ENCODE data around the gene MYH14.

MYH14 gene

DNA sequence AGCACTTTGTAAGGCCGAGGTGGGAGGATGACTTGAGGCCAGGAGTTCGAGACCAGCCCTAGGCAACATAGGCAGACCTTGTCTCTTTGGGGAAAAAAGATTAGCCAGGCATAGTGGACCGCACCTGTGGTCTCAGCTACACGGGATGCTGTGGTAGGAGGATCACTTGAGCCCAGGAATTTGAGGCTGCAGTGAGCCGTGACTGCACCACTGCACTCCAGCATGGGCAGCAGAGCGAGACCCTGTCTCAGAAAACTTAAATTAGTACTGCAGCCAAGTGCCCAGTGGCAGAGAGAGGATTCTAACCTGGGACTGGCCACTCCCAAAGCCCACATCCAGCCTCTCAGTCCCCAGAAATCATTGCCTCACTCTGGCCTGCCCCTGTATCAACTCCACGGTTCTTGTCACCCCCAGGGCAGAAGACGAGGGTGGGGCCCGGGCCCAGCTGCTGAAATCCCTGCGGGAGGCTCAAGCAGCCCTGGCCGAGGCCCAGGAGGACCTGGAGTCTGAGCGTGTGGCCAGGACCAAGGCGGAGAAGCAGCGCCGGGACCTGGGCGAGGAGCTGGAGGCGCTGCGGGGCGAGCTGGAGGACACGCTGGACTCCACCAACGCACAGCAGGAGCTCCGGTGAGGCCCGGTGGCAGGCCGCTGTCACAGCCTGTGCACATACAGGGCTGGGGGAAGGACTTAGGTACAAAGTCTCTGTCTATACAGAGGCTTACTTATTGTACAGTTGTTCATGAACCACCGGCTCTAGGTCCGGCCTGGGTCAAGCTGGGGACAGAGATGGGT, 72.4 kb downstream of the MYH14 start:
- DNase-seq (ENCODE audit: low read depth) = no peak
- H3K4me3 ChIP-seq (ENCODE audit: low read length) = no peak overlapping the region
- TF ChIP-seq, protein P1, sequence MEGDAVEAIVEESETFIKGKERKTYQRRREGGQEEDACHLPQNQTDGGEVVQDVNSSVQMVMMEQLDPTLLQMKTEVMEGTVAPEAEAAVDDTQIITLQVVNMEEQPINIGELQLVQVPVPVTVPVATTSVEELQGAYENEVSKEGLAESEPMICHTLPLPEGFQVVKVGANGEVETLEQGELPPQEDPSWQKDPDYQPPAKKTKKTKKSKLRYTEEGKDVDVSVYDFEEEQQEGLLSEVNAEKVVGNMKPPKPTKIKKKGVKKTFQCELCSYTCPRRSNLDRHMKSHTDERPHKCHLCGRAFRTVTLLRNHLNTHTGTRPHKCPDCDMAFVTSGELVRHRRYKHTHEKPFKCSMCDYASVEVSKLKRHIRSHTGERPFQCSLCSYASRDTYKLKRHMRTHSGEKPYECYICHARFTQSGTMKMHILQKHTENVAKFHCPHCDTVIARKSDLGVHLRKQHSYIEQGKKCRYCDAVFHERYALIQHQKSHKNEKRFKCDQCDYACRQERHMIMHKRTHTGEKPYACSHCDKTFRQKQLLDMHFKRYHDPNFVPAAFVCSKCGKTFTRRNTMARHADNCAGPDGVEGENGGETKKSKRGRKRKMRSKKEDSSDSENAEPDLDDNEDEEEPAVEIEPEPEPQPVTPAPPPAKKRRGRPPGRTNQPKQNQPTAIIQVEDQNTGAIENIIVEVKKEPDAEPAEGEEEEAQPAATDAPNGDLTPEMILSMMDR (IDR thresholded peaks at IDR 0.05; ENCODE audit: insufficient read depth, low read depth, low read length, missing control alignments) = no peak

DNA sequence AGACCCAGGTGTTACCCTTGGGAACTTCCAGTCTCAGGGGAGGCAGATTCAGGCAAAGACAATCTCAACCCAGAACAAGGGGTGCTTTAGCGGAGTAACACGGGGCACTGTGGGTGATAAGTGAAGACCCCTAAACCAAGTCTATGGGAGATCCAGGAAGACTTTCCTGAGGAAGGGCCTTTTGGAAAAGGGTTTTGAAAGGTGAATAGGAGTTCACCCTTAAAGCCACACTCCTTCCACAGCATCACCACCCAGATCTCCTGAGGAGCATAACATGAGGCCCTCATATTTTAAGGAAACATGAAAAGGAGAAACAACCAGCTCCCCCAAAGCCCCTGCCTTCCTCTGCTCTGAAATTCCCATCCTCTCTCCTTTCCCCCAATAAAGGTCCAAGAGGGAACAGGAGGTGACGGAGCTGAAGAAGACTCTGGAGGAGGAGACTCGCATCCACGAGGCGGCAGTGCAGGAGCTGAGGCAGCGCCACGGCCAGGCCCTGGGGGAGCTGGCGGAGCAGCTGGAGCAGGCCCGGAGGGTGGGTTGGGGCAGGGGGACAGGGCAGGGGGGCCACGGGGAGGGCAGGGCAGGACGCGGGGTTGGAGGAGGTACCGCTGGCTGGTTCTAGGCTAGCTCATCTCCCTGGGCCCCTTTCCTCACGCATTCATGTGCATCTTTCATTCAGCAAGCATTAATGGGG, 73.1 kb downstream of the MYH14 start:
- DNase-seq (ENCODE audit: low read depth) = no peak
- TF ChIP-seq, protein P1 (IDR thresholded peaks at IDR 0.05; ENCODE audit: insufficient read depth, low read depth, low read length, missing control alignments) = no peak
- no peak overlapping the region for H3K4me3 ChIP-seq (ENCODE audit: low read length)

DNA sequence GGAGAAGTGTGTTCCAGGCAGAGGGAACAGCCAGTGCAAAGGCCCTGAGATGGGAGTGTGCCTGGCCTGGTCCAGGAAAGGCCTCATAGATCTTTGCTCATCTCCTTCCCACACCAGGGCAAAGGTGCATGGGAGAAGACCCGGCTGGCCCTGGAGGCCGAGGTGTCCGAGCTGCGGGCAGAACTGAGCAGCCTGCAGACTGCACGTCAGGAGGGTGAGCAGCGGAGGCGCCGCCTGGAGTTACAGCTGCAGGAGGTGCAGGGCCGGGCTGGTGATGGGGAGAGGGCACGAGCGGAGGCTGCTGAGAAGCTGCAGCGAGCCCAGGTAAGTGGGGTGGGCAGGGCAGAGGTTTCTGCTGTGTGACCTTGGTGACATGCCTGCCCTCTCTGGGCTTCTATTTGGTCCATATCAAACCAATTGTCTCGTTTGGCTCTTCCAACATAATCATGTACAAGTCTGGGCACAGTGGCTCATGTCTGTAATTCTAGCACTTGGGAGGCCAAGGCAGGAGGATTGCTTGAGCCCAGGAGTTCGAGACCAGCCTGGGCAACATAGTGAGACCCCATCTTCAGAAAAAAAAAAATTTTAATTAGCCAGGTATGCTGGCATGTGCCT, 74.7 kb downstream of the MYH14 start:
- TF ChIP-seq, protein P1 (IDR thresholded peaks at IDR 0.05; ENCODE audit: insufficient read depth, low read depth, low read length, missing control alignments) = no peak
- no peak for DNase-seq (ENCODE audit: low read depth)
- H3K4me3 ChIP-seq (ENCODE audit: low read length) = no peak overlapping the region

DNA sequence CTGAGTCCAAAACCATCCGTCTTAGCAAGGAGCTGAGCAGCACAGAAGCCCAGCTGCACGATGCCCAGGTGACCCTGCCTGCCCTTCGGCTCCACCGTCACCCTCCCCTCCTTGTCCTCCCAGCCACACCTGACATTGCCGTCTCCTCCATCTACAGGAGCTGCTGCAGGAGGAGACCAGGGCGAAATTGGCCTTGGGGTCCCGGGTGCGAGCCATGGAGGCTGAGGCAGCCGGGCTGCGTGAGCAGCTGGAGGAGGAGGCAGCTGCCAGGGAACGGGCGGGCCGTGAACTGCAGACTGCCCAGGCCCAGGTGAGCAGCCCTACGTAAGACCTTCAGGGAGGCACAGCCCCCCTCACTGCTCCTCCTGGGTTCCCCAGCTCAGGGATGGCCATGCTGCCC, 76.7 kb downstream of the MYH14 start:
- no peak for DNase-seq (ENCODE audit: low read depth)
- TF ChIP-seq, protein P1 (IDR thresholded peaks at IDR 0.05; ENCODE audit: insufficient read depth, low read depth, low read length, missing control alignments) = no peak
- no peak overlapping the region for H3K4me3 ChIP-seq (ENCODE audit: low read length)

DNA sequence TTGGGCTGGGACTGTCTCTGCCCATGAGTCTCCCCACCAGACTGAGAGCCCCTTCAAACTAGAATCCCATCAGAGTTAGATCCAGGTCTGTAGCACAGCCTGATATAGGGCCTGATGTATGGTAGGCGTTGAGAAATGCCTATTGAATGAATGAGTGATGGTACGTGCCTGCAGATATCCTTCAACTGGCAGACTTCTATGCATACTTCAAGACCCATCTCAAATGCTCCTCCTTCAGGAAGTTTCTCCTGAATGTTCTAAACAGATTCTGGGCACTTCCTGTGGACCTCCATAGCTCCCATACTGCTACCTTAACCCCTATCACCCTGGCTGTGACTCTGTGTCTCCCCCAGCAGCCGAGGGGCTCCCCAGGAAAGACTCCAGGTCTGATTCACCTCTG, 77.6 kb downstream of the MYH14 start:
- H3K4me3 ChIP-seq (ENCODE audit: low read length) = no peak overlapping the region
- TF ChIP-seq, protein P1 (IDR thresholded peaks at IDR 0.05; ENCODE audit: insufficient read depth, low read depth, low read length, missing control alignments) = no peak
- DNase-seq (ENCODE audit: low read depth) = no peak

DNA sequence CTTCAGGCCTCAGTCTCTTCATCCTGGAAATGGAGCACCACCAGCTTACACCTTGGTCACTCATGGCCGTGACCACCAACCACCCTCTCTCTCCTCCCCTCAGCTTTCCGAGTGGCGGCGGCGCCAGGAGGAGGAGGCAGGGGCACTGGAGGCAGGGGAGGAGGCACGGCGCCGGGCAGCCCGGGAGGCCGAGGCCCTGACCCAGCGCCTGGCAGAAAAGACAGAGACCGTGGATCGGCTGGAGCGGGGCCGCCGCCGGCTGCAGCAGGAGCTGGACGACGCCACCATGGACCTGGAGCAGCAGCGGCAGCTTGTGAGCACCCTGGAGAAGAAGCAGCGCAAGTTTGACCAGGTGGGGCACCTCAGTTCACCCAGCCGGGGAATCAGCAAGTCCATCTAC, 78.1 kb downstream of the MYH14 start:
- DNase-seq (ENCODE audit: low read depth) = no peak
- TF ChIP-seq, protein P1 (IDR thresholded peaks at IDR 0.05; ENCODE audit: insufficient read depth, low read depth, low read length, missing control alignments) = no peak
- H3K4me3 ChIP-seq (ENCODE audit: low read length) = no peak overlapping the region
